Measurements from ENCODE around the gene ADIPOR2.
A peak's percentile ranks its signal among the peaks of the same experiment; 100 is the strongest.

Gene ADIPOR2

GRCh38 chr12:1781772-1782171, 90.9 kb downstream of the ADIPOR2 start:
- TF ChIP-seq YY1 (IDR thresholded peaks at IDR 0.05; ENCODE audit: low read depth), result no peak
- no peak for TF ChIP-seq CREB1 (IDR thresholded peaks at IDR 0.05; ENCODE audit: low read depth)
- no peak for TF ChIP-seq FOXM1 (IDR thresholded peaks at IDR 0.05; ENCODE audit: borderline replicate concordance, low read depth)
- no peak for TF ChIP-seq ZBTB7A (IDR thresholded peaks at IDR 0.05; ENCODE audit: low read depth)

GRCh38 chr12:1782215-1782614, 91.3 kb downstream of the ADIPOR2 start:
- no peak for TF ChIP-seq CREB1 (IDR thresholded peaks at IDR 0.05; ENCODE audit: low read depth)
- TF ChIP-seq EP300 (IDR thresholded peaks at IDR 0.05; ENCODE audit: borderline replicate concordance), result no peak
- TF ChIP-seq TCF12 (IDR thresholded peaks at IDR 0.05; ENCODE audit: low read depth), result no peak
- no peak for TF ChIP-seq REST (IDR thresholded peaks at IDR 0.05; ENCODE audit: low read depth)
- TF ChIP-seq RAD21 (IDR thresholded peaks at IDR 0.05; ENCODE audit: low read depth), result no peak
- TF ChIP-seq MAX (IDR thresholded peaks at IDR 0.05), result no peak
- TF ChIP-seq TAF1 (IDR thresholded peaks at IDR 0.05; ENCODE audit: low read depth), result no peak
- no peak for TF ChIP-seq NFIC (IDR thresholded peaks at IDR 0.05)
- TF ChIP-seq ZBTB7A (IDR thresholded peaks at IDR 0.05; ENCODE audit: low read depth), result no peak
- TF ChIP-seq TEAD4 (IDR thresholded peaks at IDR 0.05), result no peak
- TF ChIP-seq FOXM1 (IDR thresholded peaks at IDR 0.05; ENCODE audit: borderline replicate concordance, low read depth), result no peak
- no peak for TF ChIP-seq USF1 (IDR thresholded peaks at IDR 0.05)
- no peak for TF ChIP-seq EGR1 (IDR thresholded peaks at IDR 0.05)
- TF ChIP-seq CEBPB (IDR thresholded peaks at IDR 0.05), result no peak

- peak; percentile 55; the same call in 1 of the 2 replicates for TF ChIP-seq REST (IDR thresholded peaks at IDR 0.05; ENCODE audit: low read depth)
- TF ChIP-seq FOXM1 (IDR thresholded peaks at IDR 0.05; ENCODE audit: borderline replicate concordance, low read depth), result no peak
- no peak for TF ChIP-seq MAX (IDR thresholded peaks at IDR 0.05)
- no peak for TF ChIP-seq CREB1 (IDR thresholded peaks at IDR 0.05; ENCODE audit: low read depth)
- no peak for TF ChIP-seq YY1 (IDR thresholded peaks at IDR 0.05; ENCODE audit: low read depth)
- no peak for TF ChIP-seq CEBPB (IDR thresholded peaks at IDR 0.05)
Observed at GRCh38 chr12:1787714-1788113, 96.8 kb downstream of the ADIPOR2 start.

GRCh38 chr12:1790444-1790843, 99.6 kb downstream of the ADIPOR2 start:
- TF ChIP-seq ZBTB7A (IDR thresholded peaks at IDR 0.05; ENCODE audit: low read depth), result no peak
- TF ChIP-seq TEAD4 (IDR thresholded peaks at IDR 0.05), result no peak
- TF ChIP-seq TAF1 (IDR thresholded peaks at IDR 0.05; ENCODE audit: low read depth), result no peak
- TF ChIP-seq EP300 (IDR thresholded peaks at IDR 0.05; ENCODE audit: borderline replicate concordance), result no peak
- no peak for TF ChIP-seq CEBPB (IDR thresholded peaks at IDR 0.05)
- TF ChIP-seq EGR1 (IDR thresholded peaks at IDR 0.05), result no peak
- no peak for TF ChIP-seq TCF12 (IDR thresholded peaks at IDR 0.05; ENCODE audit: low read depth)
- no peak for TF ChIP-seq FOXM1 (IDR thresholded peaks at IDR 0.05; ENCODE audit: borderline replicate concordance, low read depth)
- TF ChIP-seq REST (IDR thresholded peaks at IDR 0.05; ENCODE audit: low read depth), result no peak
- no peak for TF ChIP-seq MAX (IDR thresholded peaks at IDR 0.05)
- TF ChIP-seq NFIC (IDR thresholded peaks at IDR 0.05), result no peak
- no peak for TF ChIP-seq CREB1 (IDR thresholded peaks at IDR 0.05; ENCODE audit: low read depth)
- no peak for TF ChIP-seq RAD21 (IDR thresholded peaks at IDR 0.05; ENCODE audit: low read depth)
- no peak for TF ChIP-seq USF1 (IDR thresholded peaks at IDR 0.05)
